Measurements from ENCODE around the gene QPRT.

QPRT gene

DNA sequence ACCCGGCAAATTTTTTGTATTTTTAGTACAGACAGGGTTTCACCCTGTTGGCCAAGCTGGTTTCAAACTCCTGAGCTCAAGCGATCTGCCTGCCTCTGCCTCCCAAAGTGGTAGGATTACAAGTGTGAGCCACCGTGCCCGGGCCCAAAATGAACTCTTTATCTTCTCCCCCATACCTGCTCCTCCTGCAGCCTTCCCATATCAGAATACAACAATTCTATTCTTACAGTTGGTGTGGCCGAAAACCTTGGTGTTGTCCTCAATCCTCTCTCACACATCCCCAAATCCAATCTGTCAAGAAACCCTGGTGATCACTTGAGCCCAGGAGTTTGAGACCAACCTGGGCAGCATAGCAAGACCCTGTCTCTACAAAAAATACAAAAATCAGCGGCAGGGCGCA is 35.4 kb upstream of the QPRT start:
- no peaks in the 10 kb centered on the region for H3K4me1 ChIP-seq (ENCODE audit: insufficient read depth, poor library complexity, severe bottlenecking)
- no peaks in the 10 kb centered on the region for H3K36me3 ChIP-seq (ENCODE audit: low read depth)
- TF ChIP-seq, protein P1, sequence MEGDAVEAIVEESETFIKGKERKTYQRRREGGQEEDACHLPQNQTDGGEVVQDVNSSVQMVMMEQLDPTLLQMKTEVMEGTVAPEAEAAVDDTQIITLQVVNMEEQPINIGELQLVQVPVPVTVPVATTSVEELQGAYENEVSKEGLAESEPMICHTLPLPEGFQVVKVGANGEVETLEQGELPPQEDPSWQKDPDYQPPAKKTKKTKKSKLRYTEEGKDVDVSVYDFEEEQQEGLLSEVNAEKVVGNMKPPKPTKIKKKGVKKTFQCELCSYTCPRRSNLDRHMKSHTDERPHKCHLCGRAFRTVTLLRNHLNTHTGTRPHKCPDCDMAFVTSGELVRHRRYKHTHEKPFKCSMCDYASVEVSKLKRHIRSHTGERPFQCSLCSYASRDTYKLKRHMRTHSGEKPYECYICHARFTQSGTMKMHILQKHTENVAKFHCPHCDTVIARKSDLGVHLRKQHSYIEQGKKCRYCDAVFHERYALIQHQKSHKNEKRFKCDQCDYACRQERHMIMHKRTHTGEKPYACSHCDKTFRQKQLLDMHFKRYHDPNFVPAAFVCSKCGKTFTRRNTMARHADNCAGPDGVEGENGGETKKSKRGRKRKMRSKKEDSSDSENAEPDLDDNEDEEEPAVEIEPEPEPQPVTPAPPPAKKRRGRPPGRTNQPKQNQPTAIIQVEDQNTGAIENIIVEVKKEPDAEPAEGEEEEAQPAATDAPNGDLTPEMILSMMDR (IDR thresholded peaks at IDR 0.05; ENCODE audit: poor library complexity, severe bottlenecking) = no peak
- no peak for ATAC-seq (ENCODE audit: low read depth)
- no peaks in the 10 kb centered on the region for H3K27me3 ChIP-seq (ENCODE audit: insufficient read depth, poor library complexity, severe bottlenecking)
- no peaks in the 10 kb centered on the region for H3K9me3 ChIP-seq (ENCODE audit: severe bottlenecking)
- no peak for DNase-seq (ENCODE audit: low spot score)
- H3K27ac ChIP-seq (ENCODE audit: poor library complexity, severe bottlenecking) = no peak overlapping the region
- no peak overlapping the region for H3K4me3 ChIP-seq (ENCODE audit: severe bottlenecking)

DNA sequence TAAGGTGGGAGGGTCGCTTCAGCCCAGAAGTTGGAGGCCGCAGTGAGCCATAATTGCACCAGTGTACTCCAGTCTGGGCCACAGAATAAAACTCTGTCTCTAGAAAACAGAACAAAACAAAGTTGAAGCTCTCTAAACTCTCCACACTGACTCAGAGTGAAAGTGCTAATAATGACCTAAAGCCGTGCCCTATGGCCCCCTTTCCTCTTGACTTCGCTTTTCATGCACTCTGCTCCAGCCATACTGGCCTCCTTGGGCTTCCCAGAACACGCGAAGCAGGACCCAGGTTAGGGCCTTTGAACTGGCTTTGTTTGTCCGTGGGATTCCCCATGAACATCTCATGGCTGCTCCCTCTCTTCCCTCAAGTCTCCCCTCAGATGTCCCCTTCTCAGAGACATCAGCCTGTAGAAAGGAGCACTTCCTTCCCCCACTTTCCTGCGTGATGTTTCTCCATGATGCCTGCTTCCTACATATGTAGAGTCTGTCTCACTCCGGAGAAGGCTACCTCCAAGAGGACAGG is 34.6 kb upstream of the QPRT start:
- H3K27me3 ChIP-seq (ENCODE audit: insufficient read depth, poor library complexity, severe bottlenecking) = no peaks in the 10 kb centered on the region
- DNase-seq (ENCODE audit: low spot score) = no peak
- no peak overlapping the region for H3K4me3 ChIP-seq (ENCODE audit: severe bottlenecking)
- TF ChIP-seq, protein P1 (IDR thresholded peaks at IDR 0.05; ENCODE audit: poor library complexity, severe bottlenecking) = no peak
- no peak for ATAC-seq (ENCODE audit: low read depth)
- no peak overlapping the region for H3K27ac ChIP-seq (ENCODE audit: poor library complexity, severe bottlenecking)
- no peaks in the 10 kb centered on the region for H3K36me3 ChIP-seq (ENCODE audit: low read depth)
- no peaks in the 10 kb centered on the region for H3K4me1 ChIP-seq (ENCODE audit: insufficient read depth, poor library complexity, severe bottlenecking)
- H3K9me3 ChIP-seq (ENCODE audit: severe bottlenecking) = no peaks in the 10 kb centered on the region

DNA sequence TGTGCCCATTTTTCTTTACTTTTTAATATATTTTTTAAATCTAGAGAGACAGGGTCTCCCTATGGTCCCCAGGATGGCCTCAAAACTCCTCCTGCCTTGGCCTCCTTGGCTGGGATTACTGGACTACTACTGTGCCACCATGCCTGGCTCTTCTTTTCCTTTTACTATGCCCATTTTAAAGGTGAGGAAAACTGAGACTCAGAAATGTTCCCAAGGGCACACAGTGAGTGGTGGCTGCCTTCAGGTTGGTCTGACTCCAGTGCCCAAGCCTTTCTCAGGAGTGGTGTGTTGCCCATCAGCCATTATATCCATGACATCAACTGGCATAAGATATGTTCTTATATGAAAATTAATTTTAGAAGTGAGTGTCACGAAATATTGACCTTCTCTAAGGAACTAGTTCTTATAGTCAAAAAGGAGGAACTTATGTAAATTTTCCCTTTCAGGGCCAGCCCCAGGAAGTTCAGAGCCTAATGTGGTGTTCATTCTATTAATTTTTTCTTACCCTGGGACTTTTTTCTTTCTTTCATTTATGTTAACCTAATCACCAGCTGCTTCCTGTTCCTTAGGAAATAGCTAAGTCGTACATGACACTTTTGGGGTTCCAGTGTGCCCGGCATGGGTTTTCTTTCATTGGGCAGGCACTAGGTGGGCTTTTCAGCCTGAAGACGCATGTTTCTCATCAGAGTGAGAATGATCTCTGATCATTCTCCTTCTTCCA is 33.8 kb upstream of the QPRT start:
- Histone ChIP-seq H3K27ac (ENCODE audit: poor library complexity, severe bottlenecking) (no peak overlapping the region), H3K9me3 (ENCODE audit: severe bottlenecking) (no peaks in the 10 kb centered on the region), H3K36me3 (ENCODE audit: low read depth) (no peaks in the 10 kb centered on the region), H3K4me3 (ENCODE audit: severe bottlenecking) (no peak overlapping the region), H3K27me3 (ENCODE audit: insufficient read depth, poor library complexity, severe bottlenecking) (no peaks in the 10 kb centered on the region), H3K4me1 (ENCODE audit: insufficient read depth, poor library complexity, severe bottlenecking) (no peaks in the 10 kb centered on the region)
- DNase-seq (ENCODE audit: low spot score) (no peak), ATAC-seq (ENCODE audit: low read depth) (no peak)
- TF ChIP-seq, protein P1 (IDR thresholded peaks at IDR 0.05; ENCODE audit: poor library complexity, severe bottlenecking) = no peak

DNA sequence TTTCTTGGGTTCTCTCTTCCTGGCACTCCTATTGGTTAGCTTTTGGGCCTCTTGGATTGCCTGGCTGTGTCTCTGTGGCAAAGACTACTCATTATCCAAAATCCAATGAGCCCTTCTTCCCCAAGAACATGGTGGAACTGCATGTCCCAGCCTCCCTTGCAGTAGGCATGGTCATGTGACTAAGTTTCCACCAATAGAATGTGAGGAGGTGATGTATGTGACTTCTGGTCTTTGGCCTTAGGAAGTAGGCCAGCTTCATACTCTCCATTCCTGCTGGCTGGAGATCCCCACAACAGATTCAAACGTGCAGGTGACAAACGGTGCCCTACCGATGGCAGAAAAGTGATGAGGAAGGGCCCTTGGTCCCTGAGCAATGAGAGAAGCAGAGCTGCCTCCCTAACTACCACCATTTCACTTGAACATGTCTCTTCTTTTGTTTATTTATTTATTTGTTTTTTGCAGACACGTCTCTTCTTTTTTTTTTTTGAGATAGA is 33.2 kb upstream of the QPRT start:
- no peak for DNase-seq (ENCODE audit: low spot score)
- no peak overlapping the region for H3K4me3 ChIP-seq (ENCODE audit: severe bottlenecking)
- no peaks in the 10 kb centered on the region for H3K36me3 ChIP-seq (ENCODE audit: low read depth)
- H3K4me1 ChIP-seq (ENCODE audit: insufficient read depth, poor library complexity, severe bottlenecking) = no peaks in the 10 kb centered on the region
- no peak overlapping the region for H3K27ac ChIP-seq (ENCODE audit: poor library complexity, severe bottlenecking)
- TF ChIP-seq, protein P1 (IDR thresholded peaks at IDR 0.05; ENCODE audit: poor library complexity, severe bottlenecking) = no peak
- no peaks in the 10 kb centered on the region for H3K9me3 ChIP-seq (ENCODE audit: severe bottlenecking)
- ATAC-seq (ENCODE audit: low read depth) = no peak
- no peaks in the 10 kb centered on the region for H3K27me3 ChIP-seq (ENCODE audit: insufficient read depth, poor library complexity, severe bottlenecking)

DNA sequence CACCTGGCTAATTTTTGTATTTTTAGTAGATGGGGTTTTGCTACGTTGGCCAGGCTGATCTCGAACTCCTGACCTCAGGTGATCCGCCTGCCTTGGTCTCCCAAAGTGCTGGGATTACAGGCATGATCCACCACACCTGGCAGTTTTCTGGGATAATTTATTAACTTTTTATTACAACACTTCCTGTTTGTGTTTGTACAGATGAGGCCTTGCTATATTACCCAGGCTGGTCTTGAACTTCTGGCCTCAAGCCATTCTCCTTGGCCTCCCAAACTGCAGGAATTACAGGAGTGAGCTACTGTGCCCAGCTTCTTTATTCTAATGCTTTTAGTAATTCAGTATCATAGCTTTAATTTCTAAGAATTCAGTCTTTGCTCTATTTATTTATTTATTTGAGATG is 32.0 kb upstream of the QPRT start:
- ATAC-seq (ENCODE audit: low read depth) = no peak
- no peak for DNase-seq (ENCODE audit: low spot score)

More for the DNA sequence above, 32.0 kb upstream of the QPRT start:
- H3K36me3 ChIP-seq (ENCODE audit: low read depth) = no peaks in the 10 kb centered on the region
- H3K9me3 ChIP-seq (ENCODE audit: severe bottlenecking) = no peaks in the 10 kb centered on the region
- TF ChIP-seq, protein P1 (IDR thresholded peaks at IDR 0.05; ENCODE audit: poor library complexity, severe bottlenecking) = no peak
- no peaks in the 10 kb centered on the region for H3K4me1 ChIP-seq (ENCODE audit: insufficient read depth, poor library complexity, severe bottlenecking)
- no peaks in the 10 kb centered on the region for H3K27me3 ChIP-seq (ENCODE audit: insufficient read depth, poor library complexity, severe bottlenecking)
- H3K27ac ChIP-seq (ENCODE audit: poor library complexity, severe bottlenecking) = no peak overlapping the region
- H3K4me3 ChIP-seq (ENCODE audit: severe bottlenecking) = no peak overlapping the region

Data from RWPE2 (cell line).